Gastrocnemius medialis (tissue), 4 donors: ENCODE measurements around the gene AIFM1.

Experiments
- CTCF ChIP-seq, 5 experiments: fragments of 450-650 bp in 3 of 5; fragments of 200-600 bp in 2 of 5; sonication (generic) in 2 of 5; IDR thresholded peaks in 4 of 5; conservative IDR thresholded peaks in 1 of 5; 1 replicate in 4 of 5; 2 replicates in 1 of 5; pipeline ENCODE4 v1.5.1; 2016 to 2019; ENCODE audit warnings: antibody characterized with exemption in 5 of 5, mild to moderate bottlenecking in 3 of 5, moderate library complexity in 3 of 5
- POLR2A ChIP-seq, 2 donors: fragments of 450-650 bp; IDR thresholded peaks; one replicate each; pipeline ENCODE4 v1.6.1; 2017; ENCODE audit warnings: antibody characterized with exemption in 2 of 2, mild to moderate bottlenecking in 2 of 2, moderate library complexity in 2 of 2

GRCh38 chrX:130136496-130136895, 29.1 kb downstream of the AIFM1 start:
- no peak for TF ChIP-seq POLR2A (IDR thresholded peaks at IDR 0.05)
- no peak for TF ChIP-seq CTCF (IDR thresholded peaks at IDR 0.05 in 4 of 5, conservative IDR thresholded peaks at IDR 0.05 in 1 of 5)
